GM18519 (cell line): Measurements from ENCODE around the gene LYPD4.

ENCODE experiments used
- ATAC-seq: cut with Tn5 transposase; IDR thresholded peaks from one replicate; pipeline ENCODE4 v1.9.1; 2021; ENCODE audit warnings: mild to moderate bottlenecking, moderate library complexity; ENCODE audit not compliant: unreplicated experiment, low FRiP score

LYPD4 gene

DNA sequence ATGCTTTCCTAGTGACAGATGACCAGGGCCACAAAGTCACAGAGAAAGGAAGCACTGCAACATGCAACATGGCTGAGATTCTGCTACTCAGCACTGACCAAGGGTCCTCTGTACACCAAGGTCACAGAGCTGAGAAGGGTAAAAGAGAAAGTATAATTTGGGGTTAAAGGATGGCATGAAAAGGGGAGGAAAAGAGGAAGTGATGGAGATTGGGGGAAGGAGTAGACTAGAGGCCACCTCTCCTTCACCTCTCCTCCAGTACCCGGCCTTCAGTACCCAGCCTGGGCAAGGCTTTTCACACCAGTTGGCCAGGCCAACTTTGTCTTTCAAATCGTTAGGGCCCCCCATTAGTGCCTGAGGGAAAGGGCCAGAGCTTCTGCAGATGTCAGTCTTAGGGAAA is 9.3 kb upstream of the LYPD4 start:
- ATAC-seq, result no peak

DNA sequence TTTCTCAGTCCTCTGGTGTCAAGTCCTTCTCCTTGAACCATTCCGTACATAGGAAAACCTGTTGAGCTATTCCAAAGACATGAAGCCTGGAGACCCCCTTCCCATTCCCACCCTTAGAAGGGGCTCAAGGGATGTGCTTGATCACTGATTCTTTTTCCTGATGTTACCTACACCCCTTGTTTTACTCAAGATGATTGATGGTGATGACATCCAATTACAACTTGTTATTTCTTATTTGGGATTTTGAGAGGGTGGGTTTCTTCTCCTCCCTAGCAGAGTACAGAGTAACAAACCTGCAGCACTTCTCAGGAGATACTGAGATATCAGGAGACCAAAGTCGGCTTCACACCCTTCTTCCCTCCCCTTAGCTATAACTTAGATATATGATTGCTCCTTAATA is 8.9 kb upstream of the LYPD4 start:
- no peak for ATAC-seq

DNA sequence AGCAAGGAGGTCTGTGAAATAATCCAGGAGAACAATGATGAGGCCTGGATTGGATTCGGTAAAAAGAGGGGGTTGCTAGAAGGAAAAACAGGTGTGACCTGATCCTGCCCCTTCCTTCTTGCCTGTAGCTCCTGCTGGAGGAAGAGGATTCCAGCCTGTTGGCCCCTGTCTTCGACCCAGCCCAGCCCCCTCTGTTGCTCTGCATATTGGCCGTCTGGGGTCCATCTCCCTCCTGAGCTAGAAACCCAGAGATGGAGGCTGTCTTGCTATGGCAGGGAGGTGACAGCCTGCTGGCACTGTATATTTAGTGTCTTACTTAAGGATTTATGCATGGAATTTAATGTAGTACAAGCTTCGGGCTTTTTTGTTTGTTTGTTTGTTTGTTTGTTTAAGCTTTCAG is 7.0 kb upstream of the LYPD4 start:
- ATAC-seq, result no peak

DNA sequence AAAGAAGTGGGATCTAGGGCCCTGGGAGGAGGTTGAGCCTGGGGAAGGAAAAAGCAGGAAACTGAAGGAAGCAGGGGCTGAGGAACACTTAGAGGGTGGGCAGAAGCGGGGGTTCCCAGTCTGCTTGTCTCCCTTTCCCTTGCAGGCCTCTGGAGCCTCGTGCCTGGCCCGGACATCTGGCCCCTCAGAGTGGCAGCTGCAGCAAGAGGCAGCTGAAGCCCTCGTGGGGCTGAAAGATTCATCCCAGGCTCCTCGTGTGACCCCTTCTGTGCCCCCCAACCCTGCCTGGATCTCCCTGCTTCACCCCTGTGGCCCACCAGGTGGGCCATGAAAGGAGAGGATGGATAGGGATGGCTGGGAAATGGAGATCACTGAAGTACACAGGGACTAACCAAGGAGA is 5.9 kb upstream of the LYPD4 start:
- ATAC-seq, result no peak

DNA sequence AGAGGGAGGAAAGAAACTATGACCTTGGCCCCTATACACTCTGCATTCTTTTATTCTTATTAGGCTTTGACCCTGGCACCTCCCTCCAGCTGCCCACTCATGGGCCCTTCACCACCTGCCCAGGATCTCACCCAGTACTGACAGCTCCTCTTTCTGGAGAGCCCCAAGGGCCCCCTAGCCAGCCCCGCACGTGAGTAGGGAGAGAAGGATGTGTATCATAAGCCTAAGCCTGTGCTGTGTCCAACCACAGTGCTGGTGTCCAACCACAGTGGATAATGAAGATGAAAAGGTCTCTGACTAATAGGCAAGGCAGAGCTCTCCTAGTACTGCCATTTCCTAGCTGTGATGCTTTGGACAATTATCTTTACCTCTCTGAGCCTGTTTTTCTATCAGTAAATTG is 4.6 kb upstream of the LYPD4 start:
- ATAC-seq, result no peak

DNA sequence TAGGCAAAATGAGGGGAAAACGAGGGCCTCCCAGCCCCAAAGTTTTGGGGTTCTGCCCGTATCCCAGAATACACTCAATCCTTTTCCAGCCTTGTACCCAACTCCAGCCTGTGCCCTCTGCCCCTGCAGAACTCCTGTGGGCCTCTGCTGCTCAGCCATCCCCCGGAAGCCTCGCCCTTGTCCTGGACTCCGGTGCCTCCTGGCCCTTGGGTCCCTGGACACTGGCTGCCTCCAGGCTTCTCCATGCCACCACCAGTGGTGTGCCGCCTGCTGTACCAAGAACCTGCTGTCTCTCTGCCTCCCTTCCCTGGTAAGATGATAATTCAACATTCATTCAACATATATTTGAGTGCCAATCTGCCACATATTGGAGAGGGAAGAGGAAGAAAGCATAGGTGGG is 4.2 kb upstream of the LYPD4 start:
- no peak for ATAC-seq

DNA sequence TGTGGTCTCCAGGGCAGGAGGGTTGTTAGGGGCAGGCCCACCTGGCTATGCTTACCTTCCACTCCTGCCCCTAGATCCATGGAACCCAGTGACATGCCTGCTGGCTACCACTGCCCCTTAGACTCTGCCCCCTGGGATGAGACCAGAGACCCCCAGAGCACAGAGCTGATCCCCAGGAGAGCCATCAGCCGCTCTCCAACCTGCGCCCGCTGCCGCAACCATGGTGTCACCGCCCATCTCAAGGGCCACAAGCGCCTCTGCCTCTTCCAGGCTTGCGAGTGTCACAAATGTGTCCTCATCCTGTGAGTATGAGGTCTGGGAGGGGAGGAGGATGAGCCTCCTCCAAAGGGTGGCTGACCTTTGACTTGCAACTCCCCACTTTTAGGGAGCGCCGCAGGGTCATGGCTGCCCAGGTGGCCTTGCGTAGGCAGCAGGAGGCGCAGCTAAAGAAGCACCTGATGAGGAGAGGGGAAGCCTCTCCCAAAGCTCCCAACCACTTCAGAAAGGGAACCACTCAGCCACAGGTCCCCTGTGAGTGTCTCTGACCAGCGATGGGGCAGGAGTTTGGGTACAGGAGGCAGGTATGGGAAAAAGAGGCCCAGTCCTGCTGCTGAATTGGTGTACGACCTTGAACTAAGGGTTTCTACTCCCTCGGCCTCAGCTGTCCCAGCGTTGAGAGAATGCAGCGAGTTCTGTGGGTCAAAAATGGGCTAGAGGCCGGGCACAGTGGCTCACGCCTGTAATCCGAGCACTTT is 3.0 kb upstream of the LYPD4 start:
- no peak for ATAC-seq

DNA sequence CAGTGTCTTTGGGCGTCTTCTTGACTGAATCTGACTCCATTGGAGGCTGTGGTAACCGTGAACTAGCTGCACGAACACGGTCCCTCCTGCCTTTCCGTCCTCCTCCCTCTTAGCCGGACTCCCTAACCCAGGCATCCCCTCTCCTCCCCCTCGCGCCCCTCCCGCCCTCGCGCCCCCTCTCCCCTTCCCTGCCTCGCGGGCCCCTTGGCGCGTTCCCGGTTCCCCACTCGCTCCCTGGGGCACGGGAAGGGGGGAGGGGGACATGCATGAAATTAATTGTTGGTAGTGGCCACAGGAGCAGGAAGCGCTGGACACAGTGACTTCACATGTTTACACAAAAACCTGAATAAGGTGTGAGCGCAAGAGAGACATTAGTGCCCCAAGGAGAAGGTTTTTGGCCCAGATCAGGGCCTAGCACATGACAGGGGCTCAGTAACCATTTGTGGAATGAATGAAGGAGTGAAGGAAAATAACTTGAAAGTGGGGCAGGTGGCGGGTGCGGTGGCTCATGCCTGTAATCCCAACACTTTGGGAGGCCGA is 638 bp upstream of the LYPD4 start:
- no peak for ATAC-seq

DNA sequence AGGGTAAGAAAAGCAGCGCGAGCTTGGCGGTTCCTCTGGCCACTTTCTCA is 343 bp upstream of the LYPD4 start, which contains the start of gene DMRTC2:
Gene DMRTC2 (plus strand): TSS at position 42 of the 50 bp plus-strand sequence. CDS start 2,387 bp downstream, outside the sequence.
- no peak for ATAC-seq

DNA sequence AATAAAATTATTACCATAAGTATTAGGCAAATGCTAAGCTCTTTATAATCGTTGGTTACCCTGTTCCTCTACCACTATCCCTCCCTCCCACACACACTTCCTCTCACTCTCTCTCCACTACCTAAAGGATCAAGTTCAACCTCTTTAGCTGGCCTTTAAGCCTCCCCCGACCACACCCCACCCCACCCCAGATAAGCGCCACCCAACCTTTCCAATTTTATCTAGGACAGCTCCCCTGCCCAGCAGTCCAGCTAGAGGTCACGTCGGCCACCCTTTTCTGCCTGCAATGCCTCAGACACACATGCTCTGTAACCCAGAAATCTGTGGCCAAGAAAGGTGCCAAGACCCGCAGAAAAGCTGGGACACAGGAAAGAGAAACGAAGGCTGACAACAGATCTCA is 1.1 kb downstream of the LYPD4 start:
- ATAC-seq, result no peak

DNA sequence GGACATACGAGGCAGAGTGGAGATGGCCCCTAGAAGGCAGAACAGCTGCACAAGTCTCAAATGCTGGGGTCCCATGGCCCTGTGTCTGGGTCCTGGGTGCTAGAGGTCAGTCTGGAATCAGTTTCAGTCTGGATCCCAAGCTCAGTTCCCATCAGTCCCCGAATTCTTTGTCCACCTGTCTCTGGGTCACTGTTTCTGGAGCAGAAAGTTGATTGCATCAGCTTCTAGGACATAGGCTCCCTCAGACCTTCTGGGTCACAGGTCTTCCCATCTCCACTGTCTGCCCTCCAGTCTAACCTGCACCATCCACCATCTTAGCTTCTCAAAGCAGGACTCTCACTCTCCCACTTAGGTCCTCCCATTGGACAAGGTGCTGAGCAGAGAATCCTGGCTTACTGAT is 5.3 kb downstream of the LYPD4 start:
- ATAC-seq, result no peak

DNA sequence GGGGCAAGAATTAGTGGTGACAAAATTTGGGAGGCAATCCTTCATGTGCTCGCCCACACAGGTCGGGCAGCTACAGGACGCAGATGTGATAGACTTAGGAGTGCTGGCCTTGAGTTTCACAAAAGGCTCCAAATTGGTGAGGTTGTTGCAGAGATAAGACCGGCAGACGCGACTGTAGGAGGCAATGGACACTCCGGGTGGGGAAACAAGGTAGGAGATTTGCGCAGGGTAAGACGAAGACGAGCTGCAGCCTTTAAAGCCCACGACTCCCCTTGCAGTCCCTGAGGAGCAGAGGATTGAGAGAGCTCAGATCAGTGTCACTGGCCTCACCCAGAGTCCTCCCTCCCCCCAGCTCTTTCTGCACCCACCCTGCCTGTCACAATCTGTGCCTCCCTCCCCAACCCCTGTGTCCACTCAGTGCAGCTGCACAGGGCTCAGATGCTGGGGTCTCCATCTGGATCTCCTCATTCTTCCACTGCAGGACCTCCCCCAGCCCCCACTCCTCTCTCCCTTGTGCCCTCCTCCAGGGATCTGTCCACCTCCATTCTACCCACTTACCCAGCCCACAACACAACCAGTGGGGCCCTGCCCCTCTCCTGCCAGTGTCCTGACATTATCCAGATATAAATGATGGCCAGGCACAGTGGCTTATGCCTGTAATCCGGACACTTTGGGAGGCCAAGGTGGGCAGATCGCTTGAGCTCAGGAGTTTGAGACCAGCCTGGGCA is 6.3 kb downstream of the LYPD4 start:
- no peak for ATAC-seq

DNA sequence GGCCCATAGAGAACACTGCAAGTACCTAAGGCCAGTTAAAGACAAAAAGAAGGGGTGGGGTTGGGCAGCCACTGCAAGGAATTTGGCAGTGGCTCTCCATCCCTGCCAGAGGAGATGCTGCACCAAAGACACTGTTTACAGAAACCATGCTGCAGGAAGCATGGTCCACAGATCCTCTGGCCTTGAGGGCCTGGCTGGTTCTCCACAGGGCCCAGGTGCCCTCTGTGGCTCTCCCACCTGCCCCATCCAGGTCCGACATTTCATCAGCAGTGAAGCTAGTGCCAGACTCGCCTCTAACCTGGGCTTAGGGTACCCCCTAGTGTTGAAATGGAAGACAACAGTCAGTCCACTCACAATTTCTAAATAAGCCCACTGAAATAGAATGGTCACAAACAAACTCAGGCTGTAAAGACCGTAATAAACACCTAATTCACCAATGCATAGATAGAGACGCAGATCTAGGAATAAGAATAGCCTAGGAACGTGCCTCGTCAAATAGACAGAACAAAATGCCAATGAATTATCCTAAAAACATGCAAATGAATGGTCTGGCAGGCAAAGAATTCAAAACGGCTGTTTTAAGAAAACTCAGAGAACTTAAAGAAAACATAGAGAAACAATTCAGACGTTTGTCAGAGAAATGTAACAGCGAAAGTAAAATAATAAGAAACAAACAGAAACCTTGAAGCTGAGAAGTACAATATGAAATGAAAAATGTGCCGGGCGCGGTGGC is 23.3 kb downstream of the LYPD4 start:
- ATAC-seq, result no peak

DNA sequence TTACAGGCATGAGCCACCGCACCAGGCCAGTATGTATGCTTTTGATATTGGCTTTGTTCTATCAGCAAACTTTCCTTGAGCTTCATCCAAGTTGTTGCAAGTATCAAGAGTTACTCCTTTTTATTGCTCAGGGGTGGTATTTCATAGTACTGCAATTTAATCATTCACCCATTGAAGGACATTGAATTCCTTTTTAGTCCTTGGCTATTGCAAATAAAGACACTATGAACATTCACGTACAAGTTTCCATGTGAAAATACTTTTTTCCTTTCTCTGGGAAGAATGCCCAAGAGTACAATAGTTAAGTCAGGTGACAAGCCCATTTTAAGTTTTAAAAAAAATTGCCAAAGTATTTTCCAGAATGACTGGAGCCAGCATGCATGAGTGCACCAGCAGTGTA is 27.7 kb downstream of the LYPD4 start:
- no peak for ATAC-seq

DNA sequence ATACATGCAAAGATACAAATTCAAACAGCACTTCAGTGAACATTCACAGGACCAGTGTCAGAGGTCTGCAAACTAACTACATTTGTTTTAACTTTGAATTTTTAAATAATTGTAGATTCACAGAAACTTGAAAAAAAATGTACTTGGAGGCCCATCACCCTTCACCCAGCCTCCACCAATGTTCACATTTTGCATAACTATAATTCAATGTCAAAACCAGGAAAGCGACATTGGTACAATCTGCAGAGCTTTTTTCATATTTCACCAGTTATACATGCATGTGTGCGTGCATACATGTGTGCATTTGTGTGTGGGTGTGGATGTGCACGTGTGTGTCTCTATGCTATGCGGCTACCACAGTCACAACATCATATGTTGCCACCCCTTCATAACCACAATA is 29.2 kb downstream of the LYPD4 start:
- ATAC-seq, result no peak

DNA sequence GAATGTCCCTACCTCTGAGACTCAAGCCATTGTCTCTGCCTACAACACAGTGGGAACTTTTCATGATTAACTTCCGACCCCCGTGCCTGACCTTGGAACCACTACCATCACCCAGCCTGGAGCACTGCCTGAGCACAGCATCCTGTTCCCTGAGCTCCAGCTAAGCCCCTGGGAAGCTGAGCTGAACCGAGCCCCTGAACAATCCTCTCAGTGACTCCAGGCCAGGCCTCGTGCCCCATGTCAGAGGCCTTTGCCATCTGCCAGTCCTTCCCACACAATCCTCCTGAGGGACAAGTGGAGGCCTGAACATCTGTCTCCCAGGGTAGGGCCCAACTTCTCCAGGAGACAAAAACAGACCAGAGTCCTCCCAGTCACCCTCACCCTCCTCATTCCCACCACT is 30.6 kb downstream of the LYPD4 start:
- ATAC-seq, result no peak

DNA sequence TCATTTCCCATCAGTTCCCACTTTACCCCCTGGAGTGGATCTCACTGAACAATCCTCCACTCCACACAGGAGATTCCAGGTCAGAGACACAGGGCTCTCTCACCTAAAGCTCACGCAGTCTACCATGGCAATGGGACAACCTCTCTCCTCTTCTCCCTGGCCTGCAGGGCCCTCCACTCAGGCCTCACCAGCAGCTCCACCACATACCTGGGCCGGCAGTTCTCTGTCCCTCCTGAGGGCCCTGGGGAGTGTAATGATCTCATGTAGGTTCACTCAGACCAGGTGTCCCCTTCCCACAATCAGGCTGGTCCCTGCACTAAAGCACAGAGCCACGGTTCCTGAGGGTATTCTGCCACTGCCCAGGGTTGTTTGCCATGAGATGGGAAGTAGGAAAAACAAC is 32.5 kb downstream of the LYPD4 start:
- no peak for ATAC-seq

DNA sequence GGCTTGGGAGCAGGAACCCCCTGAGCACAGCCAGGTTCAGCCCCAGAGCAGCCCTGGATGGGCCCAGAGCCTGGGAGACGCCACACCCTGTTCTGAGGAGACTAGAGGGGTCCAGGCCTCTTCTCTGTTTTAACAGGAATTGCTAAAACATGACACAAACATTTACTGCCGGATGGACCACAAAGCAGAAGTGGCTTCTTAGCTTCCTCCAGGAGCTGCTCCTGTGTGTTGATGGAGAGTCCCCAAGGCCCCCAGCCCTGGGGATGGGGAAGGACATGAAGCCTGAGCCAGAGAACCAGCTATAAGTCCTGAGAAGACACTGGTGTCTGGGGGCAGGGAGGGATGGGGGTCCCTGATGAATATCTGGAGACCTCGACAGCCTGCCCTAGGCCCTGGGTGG is 33.4 kb downstream of the LYPD4 start:
- no peak for ATAC-seq

DNA sequence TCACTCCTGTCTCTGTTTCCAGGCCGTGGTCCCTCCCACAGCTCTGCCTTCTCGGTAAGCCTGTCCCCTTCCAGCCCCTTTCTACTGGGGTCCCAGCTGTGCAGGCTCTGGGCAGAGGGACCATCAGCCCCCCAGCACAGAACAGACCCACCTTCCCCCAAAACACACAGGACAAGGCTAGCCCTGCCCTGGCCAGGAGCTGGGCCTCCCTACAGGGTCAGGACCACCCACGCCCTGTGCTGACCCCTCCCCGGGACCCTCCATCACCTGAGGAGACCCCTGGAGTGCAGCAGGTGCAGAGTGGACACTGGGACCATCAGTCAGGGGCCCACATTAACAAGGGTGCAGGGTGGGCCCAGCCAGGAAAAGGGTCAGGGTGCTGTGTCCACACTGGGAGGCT is 34.2 kb downstream of the LYPD4 start:
- ATAC-seq, result no peak

DNA sequence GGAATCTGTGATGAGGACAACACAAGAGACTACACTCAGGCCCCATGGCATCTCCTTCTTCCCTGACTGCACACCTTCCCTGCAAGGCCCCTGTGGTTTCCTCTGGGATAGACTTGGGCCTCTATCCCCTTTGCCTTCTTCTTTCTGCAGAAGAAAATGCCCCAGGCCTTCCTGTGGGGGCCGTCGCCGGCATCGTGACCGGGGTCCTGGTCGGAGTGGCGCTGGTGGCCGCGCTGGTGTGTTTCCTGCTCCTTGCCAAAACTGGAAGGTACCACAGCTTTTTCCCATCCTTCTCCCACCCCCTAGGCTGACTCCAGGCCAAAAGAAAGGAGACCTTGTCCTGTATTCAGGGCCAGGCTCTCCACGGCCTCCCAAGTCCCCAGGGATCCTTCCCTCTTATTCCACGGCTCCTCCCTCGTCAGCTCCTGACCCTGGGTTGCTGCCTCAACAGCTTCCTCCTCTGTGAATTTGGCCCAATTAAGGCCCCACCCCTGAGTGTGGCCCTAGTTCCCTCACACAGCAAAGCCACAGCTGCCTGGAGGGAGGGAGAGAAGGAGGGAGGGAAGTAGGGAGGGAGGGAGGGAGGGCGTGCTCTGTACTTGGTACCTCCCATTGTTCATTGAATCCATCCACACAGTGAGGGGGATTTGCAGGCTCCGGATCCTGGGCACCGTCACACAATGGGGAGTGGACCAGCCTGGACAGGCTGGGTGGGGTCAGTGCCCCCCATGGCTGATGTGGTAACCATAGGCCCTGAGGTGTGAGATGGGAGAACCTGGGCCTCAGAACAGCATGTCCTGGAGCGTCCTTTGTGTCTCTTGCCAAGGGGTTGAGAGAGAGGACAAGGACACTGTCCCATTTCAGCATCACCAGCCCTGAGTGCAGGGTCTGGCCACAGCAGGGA is 35.6 kb downstream of the LYPD4 start:
- no peak for ATAC-seq

DNA sequence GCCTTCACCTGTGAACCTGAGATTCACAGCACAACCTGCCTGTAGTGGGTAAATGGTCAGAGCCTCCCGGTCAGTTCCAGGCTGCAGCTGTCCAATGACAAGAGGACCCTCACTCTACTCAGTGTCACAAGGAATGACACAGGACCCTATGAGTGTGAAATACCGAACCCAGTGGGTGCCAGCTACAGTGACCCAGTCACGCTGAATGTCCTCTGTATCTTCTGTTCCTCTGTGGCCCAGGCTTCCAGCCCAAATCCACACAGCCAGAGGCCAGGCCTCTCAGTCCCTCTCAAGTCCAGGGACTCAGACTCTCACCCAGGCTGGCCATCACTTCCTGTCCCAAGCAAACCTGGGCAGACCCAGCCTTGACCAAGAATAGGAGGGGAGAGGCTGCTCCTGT is 37.3 kb downstream of the LYPD4 start:
- ATAC-seq, result no peak
